Ishikawa (cell line): ENCODE data around the gene VWC2L.

ENCODE experiments used
- CEBPB ChIP-seq: IDR thresholded peaks from 2 replicates; pipeline ENCODE4 v1.6.1; 2012
- EGR1 ChIP-seq: IDR thresholded peaks from 2 replicates; pipeline ENCODE4 v1.6.1; 2012
- MAX ChIP-seq: IDR thresholded peaks from 2 replicates; pipeline ENCODE4 v1.6.1; 2012
- NFIC ChIP-seq: IDR thresholded peaks from 2 replicates; pipeline ENCODE4 v1.6.1; 2012
- RAD21 ChIP-seq: IDR thresholded peaks from 2 replicates; pipeline ENCODE4 v1.6.1; 2012; ENCODE audit warnings: low read depth
- REST ChIP-seq: IDR thresholded peaks from 2 replicates; pipeline ENCODE4 v1.6.1; 2012; ENCODE audit warnings: low read depth, mild to moderate bottlenecking
- TAF1 ChIP-seq: IDR thresholded peaks from 2 replicates; pipeline ENCODE4 v1.6.1; 2012; ENCODE audit warnings: low read depth, mild to moderate bottlenecking
- USF1 ChIP-seq: IDR thresholded peaks from 2 replicates; pipeline ENCODE4 v1.6.1; 2012
- YY1 ChIP-seq: IDR thresholded peaks from 2 replicates; pipeline ENCODE4 v1.6.1; 2012; ENCODE audit warnings: low read depth

DNA sequence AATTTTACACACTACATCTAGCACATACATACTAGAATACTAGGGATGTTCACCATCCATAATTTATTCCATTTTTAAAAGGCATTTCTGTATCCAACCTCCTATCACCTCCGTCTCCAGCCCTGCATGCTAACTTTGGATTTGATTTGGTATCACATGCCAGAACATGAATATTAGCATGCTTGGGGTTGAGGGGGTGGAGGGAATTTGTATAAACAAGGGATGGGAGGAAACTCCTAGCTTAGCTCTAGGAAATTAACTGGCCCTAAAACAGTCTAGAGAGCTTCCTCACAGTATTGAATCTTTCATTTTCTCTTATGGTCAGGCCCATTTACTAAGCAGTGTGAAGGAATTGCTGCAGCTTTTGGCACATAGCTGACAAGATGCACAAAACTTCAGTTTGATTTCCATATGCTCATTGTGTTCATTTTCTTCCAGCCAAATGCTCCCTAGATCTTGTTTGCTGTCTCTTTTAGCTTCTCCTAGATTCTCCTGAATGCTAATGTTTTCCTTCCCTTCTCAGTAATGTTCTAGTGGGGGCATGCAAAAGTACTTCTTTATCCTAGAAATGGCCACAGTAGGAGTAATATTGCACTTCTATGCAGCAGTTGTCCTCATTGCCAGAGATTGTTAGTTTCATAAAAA lies 135.2 kb downstream of the VWC2L start:
- no peak for TF ChIP-seq MAX
- TF ChIP-seq TAF1: no peak
- no peak for TF ChIP-seq CEBPB
- TF ChIP-seq USF1: no peak
- no peak for TF ChIP-seq YY1
- no peak for TF ChIP-seq RAD21
- no peak for TF ChIP-seq NFIC
- no peak for TF ChIP-seq EGR1
- no peak for TF ChIP-seq REST
